Bone marrow (tissue), 2 donors: Measurements from ENCODE around the gene CACNB2.

Source experiments
- DNase-seq, 2 donors: peaks; one replicate each; lab custom pipeline; 2025; lab: John Stamatoyannopoulos, UW

CACNB2 gene

GRCh38 chr10:18293536-18294510 lies 153.6 kb downstream of the CACNB2 start:
- no peak for DNase-seq

DNA sequence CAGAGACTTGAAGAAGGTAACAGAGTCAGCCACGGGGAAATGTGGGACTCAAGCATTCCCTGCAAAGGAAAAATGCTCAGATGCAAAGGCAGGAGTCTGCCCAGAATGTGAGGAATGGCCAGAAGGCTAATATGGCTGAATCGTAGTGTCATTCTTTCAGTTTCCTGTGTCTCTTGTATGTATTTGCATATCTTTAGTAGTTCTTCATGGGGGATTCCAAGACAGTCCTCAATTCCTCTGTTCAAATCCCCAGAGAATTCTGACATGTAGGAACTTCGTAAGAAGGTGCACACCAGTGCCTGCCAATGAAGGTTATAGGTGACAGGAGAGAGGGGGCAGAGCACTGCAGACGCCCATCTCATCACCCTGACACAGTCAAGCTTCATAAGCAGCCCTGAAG lies 154.4 kb downstream of the CACNB2 start:
- no peak for DNase-seq

DNA sequence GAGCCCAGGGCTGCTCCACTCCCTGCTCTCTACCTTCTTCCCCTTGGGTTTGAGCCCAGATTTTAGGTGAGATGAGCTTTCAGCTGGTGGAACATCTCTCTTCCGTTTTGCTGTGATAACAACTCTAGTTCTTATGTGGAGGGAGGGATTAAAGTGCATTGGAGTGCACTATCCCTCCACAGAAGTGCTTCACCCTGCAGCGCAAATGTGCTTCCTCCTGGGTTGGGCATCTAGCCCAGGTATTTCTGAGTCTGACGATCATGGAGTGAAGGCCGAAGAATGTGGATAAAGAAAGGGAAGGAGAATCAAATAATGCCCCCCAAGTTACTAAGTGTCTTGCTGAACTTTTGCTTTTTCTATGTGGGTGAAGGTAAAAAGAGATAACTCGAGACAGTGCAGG lies 157.4 kb downstream of the CACNB2 start:
- no peak for DNase-seq

- no peak for DNase-seq
Measured at GRCh38 chr10:18298256-18298655, 158.0 kb downstream of the CACNB2 start.

GRCh38 chr10:18303851-18304801 lies 163.9 kb downstream of the CACNB2 start:
- no peak for DNase-seq

GRCh38 chr10:18306031-18306430 lies 165.8 kb downstream of the CACNB2 start:
- no peak for DNase-seq

DNA sequence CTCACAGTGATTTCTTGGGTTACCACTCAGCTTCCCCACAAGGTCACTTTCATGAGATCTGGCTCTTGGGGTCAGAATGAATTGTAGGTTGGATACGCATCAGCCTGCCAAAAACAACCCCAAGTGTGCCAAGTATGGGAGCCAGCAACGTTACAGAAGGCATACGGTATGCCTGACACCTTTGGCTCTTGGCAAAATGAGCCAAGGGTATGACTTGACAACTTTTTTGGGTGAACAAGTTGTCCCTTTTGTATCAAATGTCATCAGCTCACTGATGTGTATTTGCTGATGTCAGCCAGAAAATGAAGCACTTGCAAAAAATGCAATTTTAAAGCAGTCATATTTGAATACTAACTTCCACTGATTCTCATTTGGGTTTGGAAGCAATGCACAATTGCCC lies 168.4 kb downstream of the CACNB2 start:
- DNase-seq, result no peak

DNA sequence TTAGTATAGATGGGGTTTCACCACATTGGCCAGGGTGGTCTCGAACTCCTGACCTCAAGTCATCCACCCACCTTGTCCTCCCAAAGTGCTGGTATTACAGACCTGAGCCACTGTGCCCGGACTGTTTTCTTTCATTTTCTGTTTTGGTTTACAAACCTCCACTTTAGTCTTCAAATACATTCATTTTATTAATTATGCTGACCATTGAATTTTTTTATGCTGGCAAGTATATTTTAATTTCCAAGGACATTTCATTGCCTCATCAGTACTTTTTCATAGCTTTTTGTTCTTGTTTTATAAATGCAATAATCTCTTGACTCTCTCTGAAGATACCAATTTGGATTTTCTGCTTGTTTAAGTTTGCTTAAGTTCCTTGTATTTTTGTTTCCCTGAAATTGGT lies 170.5 kb downstream of the CACNB2 start:
- DNase-seq, result no peak

DNA sequence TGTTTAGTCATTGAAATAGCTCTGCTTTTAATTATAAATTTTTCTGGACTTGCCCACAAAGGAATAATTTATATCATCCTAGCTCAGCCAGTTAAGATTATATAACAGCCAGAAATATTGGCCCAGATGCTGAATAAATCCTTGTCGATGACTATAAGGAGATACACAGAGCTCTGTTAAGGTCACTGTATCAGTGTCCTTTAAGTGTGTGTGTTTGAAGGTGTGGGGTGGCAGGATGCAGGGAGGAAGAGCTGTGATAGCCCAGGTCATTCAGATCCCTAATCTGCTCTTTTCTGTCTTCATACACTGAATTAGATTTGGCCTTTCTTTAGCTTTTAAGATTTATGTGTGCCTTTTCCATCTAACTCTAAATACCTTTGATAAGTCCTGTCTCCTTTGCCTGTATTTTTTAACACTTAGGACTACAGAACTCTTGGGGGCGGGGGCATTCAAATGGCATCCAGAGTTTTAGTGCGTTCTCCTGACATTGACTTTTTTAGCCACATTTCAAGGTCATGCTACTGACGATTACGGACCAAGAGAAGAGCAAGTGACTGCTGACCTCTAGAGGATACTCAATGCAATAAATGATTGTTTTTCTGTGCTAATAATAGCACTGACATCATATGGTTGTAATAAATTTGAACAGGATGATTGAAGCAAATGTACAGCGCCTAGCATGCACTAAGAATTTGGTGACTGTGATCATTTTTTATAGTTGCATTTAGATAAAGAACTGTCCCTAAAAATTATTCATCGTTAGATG lies 172.3 kb downstream of the CACNB2 start:
- DNase-seq, result no peak

GRCh38 chr10:18313140-18313530 lies 172.9 kb downstream of the CACNB2 start:
- no peak for DNase-seq

DNA sequence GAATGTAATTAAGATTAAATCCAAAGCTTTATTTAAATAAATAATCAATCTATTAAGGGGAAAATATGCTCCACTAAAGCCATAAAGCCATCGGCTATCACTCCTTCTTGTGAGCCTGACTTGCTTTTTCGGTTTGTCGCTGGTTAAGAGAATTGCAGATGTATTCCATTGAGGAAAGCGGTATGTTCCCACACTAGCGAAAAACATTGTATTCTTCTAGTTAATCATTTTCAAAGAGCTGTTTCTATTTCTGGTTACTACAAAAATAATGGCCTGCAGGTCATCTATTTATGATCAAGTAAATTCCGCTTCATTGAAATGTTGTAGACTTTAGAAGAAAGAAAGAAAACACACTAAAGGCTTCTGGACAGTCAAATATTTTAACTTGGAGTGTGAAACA lies 173.4 kb downstream of the CACNB2 start:
- DNase-seq, result no peak

DNA sequence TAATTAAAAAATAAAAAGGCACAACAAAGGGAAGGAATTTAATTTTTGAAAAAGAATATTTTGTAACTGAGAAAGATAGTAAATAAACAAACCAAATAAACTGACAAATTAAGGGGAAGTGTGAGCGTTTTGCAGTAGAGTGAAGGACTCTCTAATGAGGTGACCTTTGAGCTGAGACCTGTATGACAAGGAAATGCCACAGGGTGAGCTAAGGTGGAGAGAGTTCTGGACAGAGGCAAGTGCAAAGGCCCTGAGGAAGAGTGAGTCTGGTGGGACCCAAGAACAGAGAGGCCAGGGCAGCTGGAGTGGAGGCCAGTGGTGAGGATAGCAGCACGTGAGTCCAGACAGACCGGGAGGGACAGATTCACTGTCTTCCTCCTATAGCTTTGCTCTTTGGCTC lies 179.4 kb downstream of the CACNB2 start:
- no peak for DNase-seq

DNA sequence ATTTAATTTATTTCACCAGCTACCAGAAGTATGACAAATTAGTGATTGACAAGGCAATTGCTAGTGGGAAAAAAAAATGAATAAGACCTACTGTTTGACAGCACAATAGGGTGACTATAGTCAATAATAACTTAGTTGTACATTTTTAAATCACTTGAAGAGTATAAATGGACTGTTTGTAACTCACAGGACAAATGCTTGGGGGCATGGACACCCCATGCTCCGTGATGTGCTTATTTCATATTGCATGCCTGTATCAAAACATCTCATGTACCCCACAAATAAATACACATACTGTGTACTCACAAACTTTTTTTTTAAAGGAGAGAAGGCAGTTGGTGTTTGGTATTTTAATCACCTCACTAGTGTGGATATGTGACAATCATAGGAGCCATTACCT lies 181.1 kb downstream of the CACNB2 start:
- DNase-seq, result no peak

DNA sequence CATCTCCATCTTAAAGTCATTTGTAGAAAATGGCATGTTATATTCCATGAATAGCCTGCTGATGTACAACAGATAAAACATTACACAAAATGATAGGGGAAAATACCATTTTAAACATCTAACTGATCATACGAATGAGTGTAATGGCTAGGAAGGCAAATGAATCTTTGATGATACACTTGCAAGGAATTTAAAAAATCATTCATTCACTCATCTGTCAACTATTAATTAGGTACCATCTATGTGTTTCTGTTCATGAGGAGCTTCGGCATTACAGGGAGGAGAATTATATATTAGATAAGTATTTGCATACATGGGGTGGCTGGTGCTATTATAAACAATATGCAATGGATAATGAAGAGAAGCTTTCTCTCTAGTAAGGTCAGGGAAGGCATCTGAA lies 183.7 kb downstream of the CACNB2 start:
- DNase-seq, result no peak

DNA sequence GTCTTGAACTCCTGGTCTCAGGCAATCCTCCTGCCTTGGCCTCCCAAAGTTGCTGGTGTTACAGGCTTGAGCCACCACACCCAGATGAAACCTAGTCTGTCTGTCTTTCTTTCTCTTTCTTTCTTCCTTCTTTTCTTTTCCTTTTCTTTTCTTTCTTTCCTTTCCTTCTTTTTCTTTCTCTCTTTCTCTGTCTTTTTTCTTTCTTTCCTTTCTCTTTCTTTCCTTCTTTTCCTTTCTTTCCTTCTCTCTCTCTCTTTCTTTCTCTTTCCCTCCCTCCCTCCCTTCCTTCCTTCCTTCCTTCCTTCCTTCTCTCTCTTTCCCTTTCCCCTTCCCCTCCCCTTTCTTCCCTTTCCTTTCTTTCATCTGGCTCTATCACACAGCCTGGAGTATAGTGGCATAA lies 185.2 kb downstream of the CACNB2 start:
- DNase-seq, result no peak

DNA sequence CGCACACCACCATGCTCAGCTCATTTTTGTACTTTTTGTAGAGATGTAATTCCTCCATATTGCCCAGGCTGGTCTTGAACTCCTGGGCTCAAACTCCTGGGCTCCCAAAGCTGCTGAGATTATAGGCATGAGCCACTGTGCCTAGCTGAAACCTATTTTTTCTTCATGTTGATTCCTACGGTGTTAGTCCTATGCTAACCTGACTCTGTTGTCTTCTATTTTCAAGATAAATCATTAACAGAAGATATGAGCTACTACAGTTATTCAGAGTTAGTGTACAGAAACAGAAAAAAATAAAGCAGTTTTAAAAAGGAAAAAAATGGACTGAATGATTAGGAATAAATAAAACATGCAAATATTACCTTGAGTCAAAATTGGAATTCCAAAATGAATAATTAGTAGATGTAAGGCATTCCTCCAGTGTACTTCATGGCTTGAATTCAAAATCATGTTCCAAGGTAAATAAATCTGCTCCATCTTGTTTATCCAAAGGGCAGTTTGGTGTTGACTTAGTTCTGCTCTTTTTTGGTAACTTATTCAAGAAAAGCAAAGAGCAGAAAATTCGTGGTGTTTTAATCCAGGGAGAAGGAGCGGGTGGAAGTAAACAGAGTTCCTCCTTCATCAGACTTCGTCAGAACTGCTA lies 185.8 kb downstream of the CACNB2 start:
- DNase-seq, result no peak

- DNase-seq, result no peak
Measured at GRCh38 chr10:18328941-18329340, 188.7 kb downstream of the CACNB2 start.

- no peak for DNase-seq
Measured at GRCh38 chr10:18332048-18332447, 191.8 kb downstream of the CACNB2 start.

DNA sequence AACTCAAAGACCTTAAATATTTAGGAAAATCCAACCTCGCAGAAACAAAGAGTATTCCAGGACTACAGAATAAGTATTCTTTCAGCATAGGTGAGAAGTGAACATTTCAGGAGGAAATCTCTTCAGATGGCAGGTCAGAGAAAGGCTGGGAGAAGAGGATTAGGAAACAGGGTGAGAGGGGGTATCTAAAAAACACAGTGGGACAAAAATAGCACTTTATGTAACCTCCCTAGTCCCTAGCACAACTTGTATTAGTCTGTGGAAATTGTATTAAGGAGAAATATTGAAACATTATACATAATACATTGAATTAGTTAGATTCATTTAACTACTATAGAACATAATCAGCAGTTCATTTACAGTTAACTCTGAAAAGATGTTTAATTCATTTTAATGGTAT lies 192.3 kb downstream of the CACNB2 start:
- DNase-seq, result no peak

DNA sequence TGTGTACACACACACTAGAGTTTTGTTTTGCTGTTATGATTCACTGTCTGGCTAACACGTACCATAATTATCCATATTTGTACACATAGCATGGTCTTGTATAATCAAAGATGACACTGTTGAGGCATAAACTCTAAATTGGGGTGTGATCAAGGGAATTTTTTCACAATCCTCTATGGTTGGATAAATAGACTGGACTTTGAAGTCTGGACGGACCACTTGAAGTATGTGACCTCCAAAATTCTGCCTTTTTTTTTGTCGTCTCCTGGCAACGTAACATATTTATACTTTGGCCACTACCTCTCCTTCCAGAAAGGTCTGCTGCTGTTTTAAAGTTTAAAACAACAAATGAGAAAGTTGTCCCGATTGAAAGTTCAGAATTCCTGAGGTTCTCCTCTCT lies 193.4 kb downstream of the CACNB2 start:
- no peak for DNase-seq

DNA sequence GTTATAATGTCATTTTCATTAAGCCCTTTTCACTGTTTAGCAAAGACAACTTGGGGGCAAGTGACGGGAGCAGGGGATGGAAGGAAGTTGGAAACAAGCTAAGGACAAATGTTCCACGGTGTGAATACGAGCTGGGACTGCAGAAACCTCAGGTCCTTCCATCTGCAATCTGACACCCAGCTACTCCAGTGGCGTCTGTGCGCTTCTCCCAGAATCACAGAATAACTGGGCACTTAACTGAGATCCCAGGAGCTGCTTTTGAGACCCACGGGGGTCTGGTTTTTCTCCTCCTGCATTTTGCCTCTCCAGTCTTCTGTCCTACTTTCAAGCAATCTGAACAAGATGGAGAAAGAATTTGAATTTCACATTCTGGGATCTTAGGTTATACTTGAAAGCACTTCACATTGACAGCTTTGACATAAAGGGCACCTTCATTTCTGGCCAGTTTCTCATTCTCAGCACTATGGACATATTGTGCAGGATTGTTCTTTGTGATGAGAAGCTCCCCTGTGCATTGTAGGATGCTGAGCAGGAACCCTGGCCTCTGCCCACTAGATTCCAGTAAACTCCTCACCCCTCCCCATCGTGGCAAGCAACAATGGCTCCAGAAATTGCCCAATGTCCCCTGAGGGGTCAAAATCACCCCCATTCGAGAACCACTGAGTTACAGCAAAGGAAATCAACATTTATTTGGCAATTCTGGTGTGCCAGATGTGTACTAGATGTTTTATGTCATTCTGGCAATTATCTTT lies 194.1 kb downstream of the CACNB2 start:
- no peak for DNase-seq
